PC-9 (cell line): ENCODE results near the gene EXOC4. TPM values are rescaled to one million over a fixed set of nuclear protein-coding genes. Genes with fewer than 3 reads are reported as not detected.

Source experiments
- BruUV-seq: library from RNA; stranded (reverse); fragments of 400-500 nt; replicated peaks from 2 replicates; lab custom pipeline; 2021; lab: Mats Ljungman, UMichigan
- CTCF ChIA-PET: fragments of 300-600 bp; sonication (Branson Sonifier 250); formaldehyde crosslinking; loops from one replicate; lab custom pipeline; 2022; ENCODE audit warnings: antibody characterized with exemption; lab: Charles Lee
- POLR2A ChIA-PET: fragments of 300-600 bp; sonication (Branson Sonifier 250); formaldehyde crosslinking; loops from one replicate; lab custom pipeline; 2022; ENCODE audit warnings: antibody characterized with exemption; ENCODE audit not compliant: unreplicated experiment; lab: Charles Lee
- DNase-seq, 2 experiments: peaks; one replicate each; pipeline versions ENCODE4 v3.0.0 to v3.0.0-alpha.2; 2015 to 2022; ENCODE audit warnings: mixed read lengths in 1 of 2
- H2AFZ ChIP-seq: fragments of 200-600 bp; sonication (generic); 2 replicates; pipeline ENCODE4 v1.8.1; 2017; ENCODE audit warnings: antibody characterized with exemption
- H3F3A ChIP-seq: fragments of 200-600 bp; sonication (generic); 2 replicates; pipeline ENCODE4 v1.8.1; 2017; ENCODE audit warnings: antibody characterized with exemption, mild to moderate bottlenecking, low read depth; ENCODE audit not compliant: insufficient read depth
- H3K27ac ChIP-seq: fragments of 200-600 bp; sonication (generic); 2 replicates; pipeline ENCODE4 v1.6.1; 2016; ENCODE audit warnings: mixed run types
- H3K27me3 ChIP-seq: fragments of 200-600 bp; sonication (generic); 2 replicates; pipeline ENCODE4 v1.6.1; 2016; ENCODE audit warnings: low read depth, mixed run types; ENCODE audit not compliant: insufficient read depth
- H3K36me3 ChIP-seq: fragments of 200-600 bp; sonication (generic); 2 replicates; pipeline ENCODE4 v1.6.1; 2016; ENCODE audit warnings: low read depth, mixed run types
- H3K4me1 ChIP-seq: fragments of 200-600 bp; sonication (generic); replicated peaks from 2 replicates; pipeline ENCODE4 v1.6.1; 2016; ENCODE audit warnings: mixed run types; ENCODE audit not compliant: insufficient read depth
- H3K4me2 ChIP-seq: fragments of 200-600 bp; sonication (generic); 2 replicates; pipeline ENCODE4 v1.6.1; 2017; ENCODE audit warnings: mixed run types
- H3K4me3 ChIP-seq: fragments of 200-600 bp; sonication (generic); 2 replicates; pipeline ENCODE4 v1.6.1; 2016; ENCODE audit warnings: mixed run types
- H3K79me2 ChIP-seq: fragments of 200-600 bp; sonication (generic); 2 replicates; pipeline ENCODE4 v1.6.1; 2017; ENCODE audit warnings: low read depth, mixed run types
- H3K9me2 ChIP-seq: fragments of 200-600 bp; sonication (generic); 2 replicates; pipeline ENCODE4 v1.8.1; 2017; ENCODE audit warnings: mild to moderate bottlenecking; ENCODE audit not compliant: insufficient read depth
- H3K9me3 ChIP-seq: fragments of 200-600 bp; sonication (generic); 2 replicates; pipeline ENCODE4 v1.8.1; 2016; ENCODE audit warnings: low read depth; ENCODE audit not compliant: insufficient read depth
- H4K20me1 ChIP-seq: fragments of 200-600 bp; sonication (generic); 2 replicates; pipeline ENCODE4 v1.8.1; 2017; ENCODE audit not compliant: insufficient read depth
- CTCF ChIP-seq: fragments of 200-600 bp; sonication (generic); conservative IDR thresholded peaks from 2 replicates; pipeline ENCODE4 v1.6.1; 2017; ENCODE audit warnings: mixed run types, antibody characterized with exemption, mild to moderate bottlenecking, moderate library complexity
- EZH2 ChIP-seq: fragments of 200-600 bp; sonication (generic); IDR thresholded peaks from 2 replicates; pipeline ENCODE4 v1.8.0; 2017; ENCODE audit warnings: antibody characterized with exemption, low read depth
- intact Hi-C: fragments of 100-400 bp; cut with micrococcal nuclease; formaldehyde crosslinking; loops from one replicate; pipeline ENCODE4 v1.10.0; 2022; ENCODE audit not compliant: unreplicated experiment
- total RNA-seq: library from RNA; stranded (reverse); gene quantifications from 2 replicates; pipeline ENCODE4 v1.2.3, GENCODE V29; 2021

EXOC4 gene
- total RNA-seq, 1 experiment from 2014 or later: 101 TPM

- TF ChIP-seq CTCF: no peak
- no peak for TF ChIP-seq EZH2
- H3F3A ChIP-seq: no peaks in the 10 kb centered on the region
- intact Hi-C loops: no loop called here
- CTCF ChIA-PET: no interaction called here
- H3K4me2 ChIP-seq: no peak overlapping the region
- no peaks in the 10 kb centered on the region for H3K9me3 ChIP-seq
- H3K79me2 ChIP-seq: no peaks in the 10 kb centered on the region
- no peak overlapping the region for H3K27ac ChIP-seq
- no peaks in the 10 kb centered on the region for H3K4me1 ChIP-seq
- H2AFZ ChIP-seq: no peak overlapping the region
- BruUV-seq: no TSS peak
- peaks cover 14% of the 10 kb centered on the region; the same call in 1 of the 2 replicates for H4K20me1 ChIP-seq
- DNase-seq: no peak
- no peak overlapping the region for H3K4me3 ChIP-seq
- no peaks in the 10 kb centered on the region for H3K36me3 ChIP-seq
- H3K9me2 ChIP-seq: no peaks in the 10 kb centered on the region
- POLR2A ChIA-PET: no interaction called here
- H3K27me3 ChIP-seq: no peaks in the 10 kb centered on the region
Measured at GRCh38 chr7:133401225-133401624, 148.3 kb downstream of the EXOC4 start.

- Histone ChIP-seq H3K4me2 (no peak overlapping the region), H3K9me2 (0 out of 2 replicates have a peak, but pooled peaks cover 4% of the 10 kb centered on the region), H3K27me3 (no peaks in the 10 kb centered on the region), H2AFZ (no peak overlapping the region), H3K27ac (no peak overlapping the region), H3K79me2 (no peaks in the 10 kb centered on the region), H3K4me1 (no peaks in the 10 kb centered on the region), H3K4me3 (no peak overlapping the region), H3F3A (no peaks in the 10 kb centered on the region), H4K20me1 (peaks cover 9% of the 10 kb centered on the region), H3K36me3 (no peaks in the 10 kb centered on the region), H3K9me3 (no peaks in the 10 kb centered on the region)
- intact Hi-C loops: no loop called here
- CTCF ChIA-PET: no interaction called here
- no peak for TF ChIP-seq CTCF
- no peak for TF ChIP-seq EZH2
- DNase-seq: no peak
- no TSS peak for BruUV-seq
- POLR2A ChIA-PET: no interaction called here
Measured at GRCh38 chr7:133408212-133408611, 155.3 kb downstream of the EXOC4 start.

DNA sequence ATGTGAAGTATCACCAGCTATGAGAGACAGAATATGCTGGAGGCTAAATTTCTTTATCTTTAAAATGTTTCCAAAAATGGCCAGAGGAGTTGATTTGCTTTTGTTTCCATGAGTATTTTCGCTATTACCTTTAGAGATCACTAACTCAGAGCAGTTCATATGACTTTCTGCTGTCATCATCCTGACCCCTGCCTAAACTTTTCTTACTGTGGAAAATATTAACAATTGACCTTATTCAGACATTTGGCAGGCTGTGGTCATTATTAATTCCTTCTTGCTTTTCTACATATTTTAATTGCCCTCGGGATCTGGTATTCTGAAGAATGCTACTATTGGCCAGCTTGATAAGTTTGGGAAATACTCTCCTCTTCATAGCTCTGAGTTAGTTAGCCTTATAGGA, 156.5 kb downstream of the EXOC4 start:
- no peak overlapping the region for H3K4me3 ChIP-seq
- H3K9me3 ChIP-seq: no peaks in the 10 kb centered on the region
- intact Hi-C loops: no loop called here
- TF ChIP-seq EZH2 (no peak), CTCF (no peak)
- no peaks in the 10 kb centered on the region for H3K36me3 ChIP-seq
- no peak for DNase-seq
- H4K20me1 ChIP-seq: peaks cover 9% of the 10 kb centered on the region
- POLR2A ChIA-PET: no interaction called here
- CTCF ChIA-PET: no interaction called here
- H3K27ac ChIP-seq: no peak overlapping the region
- H3K4me2 ChIP-seq: no peak overlapping the region
- H3K9me2 ChIP-seq: 0 out of 2 replicates have a peak, but pooled peaks cover 4% of the 10 kb centered on the region
- H3F3A ChIP-seq: no peaks in the 10 kb centered on the region
- no peaks in the 10 kb centered on the region for H3K79me2 ChIP-seq
- no peaks in the 10 kb centered on the region for H3K4me1 ChIP-seq
- no peak overlapping the region for H2AFZ ChIP-seq
- BruUV-seq: no TSS peak
- H3K27me3 ChIP-seq: no peaks in the 10 kb centered on the region
